Endothelial cell of umbilical vein (primary cell): Measurements from ENCODE around the gene OSBP2. TPM values are rescaled to one million over a fixed set of nuclear protein-coding genes. Genes with fewer than 3 reads are reported as not detected.

Source experiments
- BruUV-seq: library from RNA; stranded (reverse); fragments of 400-500 nt; replicated peaks from 2 replicates; lab custom pipeline; 2021; lab: Mats Ljungman, UMichigan
- CTCF ChIA-PET: fragments of 300-600, 350-600 bp; sonication (Branson Sonifier 250); formaldehyde crosslinking; loops from one replicate; lab custom pipeline; 2021; ENCODE audit warnings: antibody characterized with exemption, inconsistent platforms; lab: Charles Lee
- POLR2A ChIA-PET: fragments of 300-600, 350-600 bp; sonication (Branson Sonifier 250); formaldehyde crosslinking; loops from one replicate; lab custom pipeline; 2021; ENCODE audit warnings: antibody characterized with exemption, inconsistent platforms; lab: Charles Lee
- DNase-seq: peaks from one replicate; pipeline ENCODE4 v3.0.0-alpha.2; 2011; ENCODE audit warnings: low read depth, low spot score
- FAIRE-seq: peaks from 2 replicates; lab custom pipeline; 2011; peaks lifted over from hg19 to GRCh38; lab: Jason Lieb, UNC
- H2AFZ ChIP-seq: 2 replicates; pipeline ENCODE4 v1.6.0; 2012; ENCODE audit warnings: low read depth, low read length, control low read depth, inconsistent platforms
- H3K27ac ChIP-seq: 2 replicates; pipeline ENCODE4 v1.5.1; 2011; ENCODE audit warnings: low read depth, mild to moderate bottlenecking, control low read depth, low read length, moderate library complexity; ENCODE audit not compliant: insufficient read depth
- H3K27me3 ChIP-seq, 2 experiments: 2 replicates each; pipeline versions ENCODE4 v1.6.0 to v1.6.1; 2011; ENCODE audit warnings: low read length in 2 of 2, mixed read lengths in 1 of 2; ENCODE audit not compliant: control insufficient read depth in 2 of 2, insufficient read depth in 2 of 2
- H3K36me3 ChIP-seq, 2 experiments: 2 replicates in 1 of 2; 3 replicates in 1 of 2; pipeline ENCODE4 v1.5.1; 2011; ENCODE audit warnings: low read length in 2 of 2, mild to moderate bottlenecking in 1 of 2, moderate library complexity in 1 of 2; ENCODE audit not compliant: control insufficient read depth in 2 of 2, insufficient read depth in 2 of 2; ENCODE audit errors: extremely low read depth in 1 of 2
- H3K4me1 ChIP-seq: 3 replicates; pipeline ENCODE4 v1.5.1; 2011; ENCODE audit warnings: mild to moderate bottlenecking, low read length; ENCODE audit not compliant: control insufficient read depth, insufficient read depth; ENCODE audit errors: extremely low read depth
- H3K4me2 ChIP-seq: 2 replicates; pipeline ENCODE4 v1.6.1; 2011; ENCODE audit warnings: low read length, control low read depth, mixed read lengths; ENCODE audit not compliant: insufficient read depth
- H3K4me3 ChIP-seq, 3 experiments: fragments of 200-600 bp in 1 of 3; sonication (generic), shearing (Covaris generic) in 1 of 3; replicated peaks in 1 of 3; 2 replicates each; pipeline ENCODE4 v1.5.1; 2011 to 2016; ENCODE audit warnings: control low read depth in 3 of 3, low read length in 3 of 3, mild to moderate bottlenecking in 2 of 3, inconsistent platforms in 1 of 3, low read depth in 1 of 3, moderate library complexity in 1 of 3; ENCODE audit not compliant: insufficient read depth in 1 of 3
- H3K79me2 ChIP-seq: 2 replicates; pipeline ENCODE4 v1.6.0; 2012; ENCODE audit warnings: low read length, inconsistent platforms; ENCODE audit not compliant: control insufficient read depth, insufficient read depth
- H3K9ac ChIP-seq: replicated peaks from 2 replicates; pipeline ENCODE3; 2011; ENCODE audit warnings: low read length, control low read depth; ENCODE audit not compliant: insufficient read depth; ENCODE audit errors: extremely low read depth
- H3K9me1 ChIP-seq: replicated peaks from 3 replicates; pipeline ENCODE4 v1.6.0; 2011; ENCODE audit warnings: mild to moderate bottlenecking, low read length; ENCODE audit not compliant: control insufficient read depth, insufficient read depth; ENCODE audit errors: extremely low read depth
- H3K9me3 ChIP-seq: replicated peaks from 2 replicates; pipeline ENCODE4 v1.5.1; 2012; ENCODE audit warnings: low read length, inconsistent platforms; ENCODE audit not compliant: control insufficient read depth, insufficient read depth
- H4K20me1 ChIP-seq: replicated peaks from 2 replicates; pipeline ENCODE3; 2011; ENCODE audit warnings: mild to moderate bottlenecking, low read length; ENCODE audit not compliant: control insufficient read depth, insufficient read depth; ENCODE audit errors: extremely low read depth
- EZH2 ChIP-seq: IDR thresholded peaks from 2 replicates; pipeline ENCODE4 v1.6.1; 2012; ENCODE audit warnings: borderline replicate concordance, low read depth, mild to moderate bottlenecking, moderate library complexity, low read length, inconsistent platforms; ENCODE audit not compliant: severe bottlenecking
- FOS ChIP-seq: IDR thresholded peaks from 2 replicates; pipeline ENCODE4 v1.6.1; 2011; ENCODE audit warnings: mild to moderate bottlenecking, low read length, moderate library complexity, borderline replicate concordance; ENCODE audit not compliant: insufficient read depth
- GATA2 ChIP-seq: IDR thresholded peaks from 2 replicates; pipeline ENCODE4 v1.7.0; 2011; ENCODE audit warnings: low read depth, mild to moderate bottlenecking, moderate library complexity, mixed read lengths, low read length; ENCODE audit not compliant: insufficient read length, insufficient read depth
- POLR2A ChIP-seq: IDR thresholded peaks from 2 replicates; pipeline ENCODE4 v1.6.1; 2012; ENCODE audit warnings: low read depth, mild to moderate bottlenecking, control low read depth, low read length
- POLR2AphosphoS5 ChIP-seq: IDR thresholded peaks from 2 replicates; pipeline ENCODE4 v1.6.1; 2012; ENCODE audit warnings: low read depth, mild to moderate bottlenecking, control low read depth, low read length, moderate library complexity; ENCODE audit not compliant: insufficient read depth
- dilution Hi-C: fragments of 300-500 bp; cut with MboI; formaldehyde crosslinking; loops from one replicate; pipeline ENCODE4 v1.15.0; 2019; ENCODE audit warnings: low sequenced_read_pairs; ENCODE audit not compliant: extremely low pct_ligation_motif_present
- intact Hi-C: fragments of 100-400 bp; cut with micrococcal nuclease; formaldehyde crosslinking; loops from one replicate; pipeline ENCODE4 v1.10.0; 2022
- polyA plus RNA-seq, 4 experiments: library from polyadenylated mRNA; depleted of rRNA in 3 of 4; stranded (reverse) in 3 of 4; unstranded in 1 of 4; fragments of >200 nt; gene quantifications; 2 replicates each; pipeline versions ENCODE4 v1.2.1 to v1.2.3, GENCODE V29; 2011 to 2012; ENCODE audit warnings: missing spikeins in 1 of 4
- total RNA-seq: library from RNA; stranded (reverse); gene quantifications from 2 replicates; pipeline ENCODE4 v1.2.3, GENCODE V29; 2021

OSBP2 gene
- total and polyA plus RNA-seq, 2 donors (not counting 3 experiments of a cell fraction or from before 2014, with no cell fraction given), result 4.1 to 7.5 TPM

- Histone ChIP-seq H3K27ac (no peak overlapping the region), H3K27me3 (no peaks in the 10 kb centered on the region), H3K79me2 (peaks cover 23% of the 10 kb centered on the region), H3K36me3 (peaks cover 0 to 3% of the 10 kb centered on the region in 2 experiments), H3K4me3 (no peak overlapping the region), H3K9me1 (no peaks in the 10 kb centered on the region), H3K9me3 (no peaks in the 10 kb centered on the region), H2AFZ (no peak overlapping the region), H3K9ac (no peak overlapping the region), H4K20me1 (no peaks in the 10 kb centered on the region), H3K4me1 (peaks cover 11% of the 10 kb centered on the region), H3K4me2 (no peak overlapping the region)
- dilution Hi-C loops (no loop called here), intact Hi-C loops (no loop called here)
- FAIRE-seq, result no peak
- ChIA-PET CTCF (interaction anchor here (1.8 kb wide), 1 partner anchor 12 kb away, joined by 5 read pairs; no protein-coding TSS in a partner anchor), POLR2A (no interaction called here)
- DNase-seq, result no peak
- TF ChIP-seq GATA2 (no peak), FOS (no peak)
- BruUV-seq, result no TSS peak
Measured at GRCh38 chr22:30646518-30647160, 48.0 kb upstream of the OSBP2 start.

GRCh38 chr22:30647536-30647935 lies 47.1 kb upstream of the OSBP2 start:
- DNase-seq, result no peak
- ChIA-PET CTCF (interaction anchor here (5.1 kb wide), 1 partner anchor 107 kb away, joined by 32 read pairs; no protein-coding TSS in a partner anchor), POLR2A (interaction anchor here (0.6 kb wide), 1 partner anchor 53 kb away, joined by 7 read pairs; no protein-coding TSS in a partner anchor)
- Histone ChIP-seq H3K9me3 (no peaks in the 10 kb centered on the region), H4K20me1 (no peaks in the 10 kb centered on the region), H3K4me2 (no peak overlapping the region), H3K79me2 (peaks cover 16% of the 10 kb centered on the region), H3K27ac (no peak overlapping the region), H3K9me1 (no peaks in the 10 kb centered on the region), H3K36me3 (peaks cover 0 to 3% of the 10 kb centered on the region in 2 experiments), H3K9ac (no peak overlapping the region), H3K4me1 (peaks cover 11% of the 10 kb centered on the region), H3K4me3 (no peak overlapping the region), H2AFZ (no peak overlapping the region), H3K27me3 (no peaks in the 10 kb centered on the region)
- dilution Hi-C loops, result no loop called here
- FAIRE-seq, result no peak
- BruUV-seq, result no TSS peak
- intact Hi-C loops, result no loop called here
- TF ChIP-seq GATA2, result no peak
- TF ChIP-seq EZH2, result no peak
- no peak for TF ChIP-seq POLR2AphosphoS5
- TF ChIP-seq POLR2A, result no peak
